Measurements from ENCODE around the gene EIF4E1B.

Gene EIF4E1B

DNA sequence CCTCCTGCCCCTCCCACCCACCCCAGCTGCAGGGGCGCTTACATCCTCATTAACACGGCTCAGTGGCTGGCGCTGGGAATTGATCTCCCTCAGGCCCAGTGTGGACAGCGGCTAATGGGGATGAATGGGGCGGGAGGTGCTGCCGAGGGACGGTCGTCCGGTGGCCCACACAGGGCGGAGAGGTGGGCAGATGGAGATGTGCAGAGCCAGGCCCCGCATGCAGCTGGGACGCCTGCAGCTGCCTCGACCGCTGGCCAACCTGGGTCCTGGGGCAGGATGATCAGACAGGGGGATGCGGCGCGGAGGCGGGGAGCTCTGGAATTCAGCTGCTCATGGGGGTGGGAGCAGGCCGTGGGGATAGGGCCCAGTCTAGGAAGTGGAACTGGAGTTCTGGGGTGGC lies 34.4 kb downstream of the EIF4E1B start:
- no peak overlapping the region for H3K23ac ChIP-seq (ENCODE audit: low read length in 2 of 2)
- no peak for DNase-seq
- H2BK12ac ChIP-seq (ENCODE audit: low read length in 2 of 2) = no peak overlapping the region
- no peak overlapping the region for H3K18ac ChIP-seq (ENCODE audit: low read depth in 1 of 2, low read length in 2 of 2)
- H3K14ac ChIP-seq (ENCODE audit: low read length in 2 of 2) = no peak overlapping the region
- H2BK15ac ChIP-seq (ENCODE audit: low read depth, poor library complexity, severe bottlenecking) = no peak overlapping the region
- H2AK5ac ChIP-seq (ENCODE audit: low read length, severe bottlenecking) = no peak overlapping the region
- H3K27me3 ChIP-seq (ENCODE audit: control insufficient read depth in 1 of 2, insufficient read depth in 1 of 2, low read length in 2 of 2) = peaks cover 49 to 78% of the 10 kb centered on the region in 2 experiments
- H3K36me3 ChIP-seq (ENCODE audit: control insufficient read depth in 1 of 2, insufficient read depth in 2 of 2, low read depth in 1 of 2, low read length in 2 of 2) = no peaks in the 10 kb centered on the region
- peaks cover 9% of the 10 kb centered on the region for H3K4me1 ChIP-seq (ENCODE audit: control insufficient read depth, insufficient read depth, low read depth, low read length)
- H3K79me1 ChIP-seq (replicated peaks; ENCODE audit: low read length, poor library complexity, severe bottlenecking) = no peaks in the 10 kb centered on the region
- no peak overlapping the region for H3K4me3 ChIP-seq (ENCODE audit: insufficient read depth in 1 of 2, low read depth in 1 of 2, low read length in 2 of 2)
- H2BK5ac ChIP-seq (ENCODE audit: low read depth, low read length, poor library complexity, severe bottlenecking) = no peak overlapping the region
- no peak overlapping the region for H3K4ac ChIP-seq (ENCODE audit: low read depth in 1 of 2, low read length in 2 of 2)
- H2BK120ac ChIP-seq (ENCODE audit: low read depth, low read length) = no peak overlapping the region
- H3K4me2 ChIP-seq (ENCODE audit: low read length, poor library complexity, severe bottlenecking) = no peak overlapping the region
- no peak overlapping the region for H3K27ac ChIP-seq (ENCODE audit: low read length, poor library complexity, severe bottlenecking)
- no peak overlapping the region for H4K91ac ChIP-seq (ENCODE audit: low read length)
- H2AFZ ChIP-seq (ENCODE audit: low read depth, low read length) = no peak overlapping the region
- WGBS = 67% methylated on average over 19 of the region's 19 CpGs
- no peaks in the 10 kb centered on the region for H3K9me3 ChIP-seq (ENCODE audit: control insufficient read depth, low read length)
- no peak overlapping the region for H4K8ac ChIP-seq (ENCODE audit: low read length)
- no peak overlapping the region for H3K9ac ChIP-seq (ENCODE audit: low read length)

DNA sequence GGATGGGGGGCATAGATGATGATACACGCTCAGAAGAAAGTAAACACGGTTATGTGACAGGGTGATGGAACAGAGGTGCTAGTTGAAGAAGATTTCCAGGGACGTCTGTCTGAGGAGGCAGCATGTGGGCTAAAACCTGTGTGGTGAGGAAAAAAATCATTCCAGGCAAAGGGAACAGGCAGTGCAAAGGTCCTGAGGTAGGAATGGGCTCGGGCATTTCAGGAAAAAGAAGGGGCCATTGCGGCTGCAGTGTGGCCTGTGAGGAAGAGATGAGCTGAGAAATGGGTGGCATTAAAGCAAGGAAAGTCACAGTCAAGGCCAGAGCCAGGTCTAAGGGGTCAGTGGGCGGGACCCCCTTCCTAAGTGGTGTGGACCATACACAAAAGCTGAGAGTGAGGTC lies 35.0 kb downstream of the EIF4E1B start:
- H3K79me1 ChIP-seq (replicated peaks; ENCODE audit: low read length, poor library complexity, severe bottlenecking) = no peaks in the 10 kb centered on the region
- no peak overlapping the region for H3K18ac ChIP-seq (ENCODE audit: low read depth in 1 of 2, low read length in 2 of 2)
- no peak overlapping the region for H4K8ac ChIP-seq (ENCODE audit: low read length)
- no peak overlapping the region for H3K4ac ChIP-seq (ENCODE audit: low read depth in 1 of 2, low read length in 2 of 2)
- no peak overlapping the region for H2AFZ ChIP-seq (ENCODE audit: low read depth, low read length)
- no peak overlapping the region for H3K14ac ChIP-seq (ENCODE audit: low read length in 2 of 2)
- H3K9me3 ChIP-seq (ENCODE audit: control insufficient read depth, low read length) = no peaks in the 10 kb centered on the region
- H3K27ac ChIP-seq (ENCODE audit: low read length, poor library complexity, severe bottlenecking) = no peak overlapping the region
- no peak overlapping the region for H3K4me3 ChIP-seq (ENCODE audit: insufficient read depth in 1 of 2, low read depth in 1 of 2, low read length in 2 of 2)
- H2AK5ac ChIP-seq (ENCODE audit: low read length, severe bottlenecking) = no peak overlapping the region
- H2BK15ac ChIP-seq (ENCODE audit: low read depth, poor library complexity, severe bottlenecking) = no peak overlapping the region
- no peak overlapping the region for H2BK5ac ChIP-seq (ENCODE audit: low read depth, low read length, poor library complexity, severe bottlenecking)
- no peak overlapping the region for H2BK120ac ChIP-seq (ENCODE audit: low read depth, low read length)
- no peak for DNase-seq
- no peaks in the 10 kb centered on the region for H3K36me3 ChIP-seq (ENCODE audit: control insufficient read depth in 1 of 2, insufficient read depth in 2 of 2, low read depth in 1 of 2, low read length in 2 of 2)
- no peak overlapping the region for H2BK12ac ChIP-seq (ENCODE audit: low read length in 2 of 2)
- 80% methylated on average over 6 of the region's 6 CpGs for WGBS
- H4K91ac ChIP-seq (ENCODE audit: low read length) = no peak overlapping the region
- H3K4me2 ChIP-seq (ENCODE audit: low read length, poor library complexity, severe bottlenecking) = no peak overlapping the region
- H3K9ac ChIP-seq (ENCODE audit: low read length) = no peak overlapping the region
- no peak overlapping the region for H3K23ac ChIP-seq (ENCODE audit: low read length in 2 of 2)
- H3K4me1 ChIP-seq (ENCODE audit: control insufficient read depth, insufficient read depth, low read depth, low read length) = peaks cover 8% of the 10 kb centered on the region
- peaks cover 55 to 85% of the 10 kb centered on the region in 2 experiments for H3K27me3 ChIP-seq (ENCODE audit: control insufficient read depth in 1 of 2, insufficient read depth in 1 of 2, low read length in 2 of 2)

DNA sequence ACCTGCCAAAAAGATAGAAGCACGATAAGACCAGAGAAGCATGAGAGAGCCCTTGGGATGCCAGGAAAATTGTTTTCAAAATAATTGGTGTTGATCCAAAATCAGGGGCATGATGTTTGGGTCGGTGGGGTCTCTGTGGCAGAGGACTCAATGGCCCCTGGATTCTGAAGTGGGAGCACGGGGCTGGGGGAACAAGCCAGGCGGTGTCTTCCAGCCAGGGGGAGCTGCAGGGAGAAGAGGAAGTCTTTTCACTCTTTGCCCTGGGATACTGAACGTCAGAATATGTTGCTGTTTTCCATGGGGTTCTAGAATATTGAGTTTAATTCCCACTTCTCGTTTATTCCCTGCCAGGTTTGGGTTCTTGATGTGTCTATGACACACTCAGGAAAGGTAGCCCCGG lies 37.2 kb downstream of the EIF4E1B start:
- Histone ChIP-seq H3K27me3 (ENCODE audit: control insufficient read depth in 1 of 2, insufficient read depth in 1 of 2, low read length in 2 of 2) (peaks cover 67 to 93% of the 10 kb centered on the region in 2 experiments), H3K4me2 (ENCODE audit: low read length, poor library complexity, severe bottlenecking) (no peak overlapping the region)

DNA sequence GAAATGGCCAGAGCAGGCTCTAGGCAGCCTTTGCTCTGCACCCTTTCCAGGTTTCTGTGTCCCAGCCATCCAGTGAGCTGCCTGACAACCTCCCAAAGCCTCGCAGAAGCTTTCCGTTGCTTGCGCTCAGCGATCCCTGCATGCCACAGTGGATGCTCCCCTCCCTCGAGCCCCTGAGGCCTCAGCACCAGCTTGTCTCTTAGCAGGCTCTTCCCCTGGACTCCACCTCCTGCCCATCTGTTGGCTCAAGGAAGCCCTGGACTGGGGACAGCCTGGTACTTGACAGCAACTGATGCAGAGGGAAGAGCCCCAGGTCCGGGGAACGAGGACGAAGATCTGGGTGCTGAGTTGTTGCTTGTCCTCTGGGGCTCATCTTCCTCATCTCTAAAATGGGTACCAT lies 40.0 kb downstream of the EIF4E1B start:
- WGBS = 83% methylated on average over 8 of the region's 8 CpGs
- Histone ChIP-seq H3K36me3 (ENCODE audit: control insufficient read depth in 1 of 2, insufficient read depth in 2 of 2, low read depth in 1 of 2, low read length in 2 of 2) (no peaks in the 10 kb centered on the region), H2BK15ac (ENCODE audit: low read depth, poor library complexity, severe bottlenecking) (no peak overlapping the region), H3K4ac (ENCODE audit: low read depth in 1 of 2, low read length in 2 of 2) (no peak overlapping the region), H2AFZ (ENCODE audit: low read depth, low read length) (no peak overlapping the region), H3K9me3 (ENCODE audit: control insufficient read depth, low read length) (no peaks in the 10 kb centered on the region), H3K9ac (ENCODE audit: low read length) (no peak overlapping the region), H3K23ac (ENCODE audit: low read length in 2 of 2) (no peak overlapping the region), H3K4me1 (ENCODE audit: control insufficient read depth, insufficient read depth, low read depth, low read length) (no peaks in the 10 kb centered on the region), H2AK5ac (ENCODE audit: low read length, severe bottlenecking) (no peak overlapping the region), H3K4me3 (ENCODE audit: insufficient read depth in 1 of 2, low read depth in 1 of 2, low read length in 2 of 2) (no peak overlapping the region), H3K14ac (ENCODE audit: low read length in 2 of 2) (no peak overlapping the region), H3K79me1 (replicated peaks; ENCODE audit: low read length, poor library complexity, severe bottlenecking) (no peaks in the 10 kb centered on the region), H2BK12ac (ENCODE audit: low read length in 2 of 2) (no peak overlapping the region), H4K91ac (ENCODE audit: low read length) (no peak overlapping the region), H3K27me3 (ENCODE audit: control insufficient read depth in 1 of 2, insufficient read depth in 1 of 2, low read length in 2 of 2) (peaks cover 45 to 76% of the 10 kb centered on the region in 2 experiments), H2BK120ac (ENCODE audit: low read depth, low read length) (no peak overlapping the region), H3K4me2 (ENCODE audit: low read length, poor library complexity, severe bottlenecking) (no peak overlapping the region), H3K18ac (ENCODE audit: low read depth in 1 of 2, low read length in 2 of 2) (no peak overlapping the region), H2BK5ac (ENCODE audit: low read depth, low read length, poor library complexity, severe bottlenecking) (no peak overlapping the region), H4K8ac (ENCODE audit: low read length) (no peak overlapping the region), H3K27ac (ENCODE audit: low read length, poor library complexity, severe bottlenecking) (no peak overlapping the region)
- no peak for DNase-seq

More for the DNA sequence above, 37.2 kb downstream of the EIF4E1B start:
- no peak overlapping the region for H2BK12ac ChIP-seq (ENCODE audit: low read length in 2 of 2)
- H3K4me1 ChIP-seq (ENCODE audit: control insufficient read depth, insufficient read depth, low read depth, low read length) = peaks cover 2% of the 10 kb centered on the region
- H3K4ac ChIP-seq (ENCODE audit: low read depth in 1 of 2, low read length in 2 of 2) = no peak overlapping the region
- no peak overlapping the region for H3K9ac ChIP-seq (ENCODE audit: low read length)
- H3K18ac ChIP-seq (ENCODE audit: low read depth in 1 of 2, low read length in 2 of 2) = no peak overlapping the region
- no peaks in the 10 kb centered on the region for H3K79me1 ChIP-seq (replicated peaks; ENCODE audit: low read length, poor library complexity, severe bottlenecking)
- H3K23ac ChIP-seq (ENCODE audit: low read length in 2 of 2) = no peak overlapping the region
- WGBS = 80% methylated on average over 7 of the region's 7 CpGs
- H3K36me3 ChIP-seq (ENCODE audit: control insufficient read depth in 1 of 2, insufficient read depth in 2 of 2, low read depth in 1 of 2, low read length in 2 of 2) = no peaks in the 10 kb centered on the region
- no peak overlapping the region for H4K8ac ChIP-seq (ENCODE audit: low read length)
- no peaks in the 10 kb centered on the region for H3K9me3 ChIP-seq (ENCODE audit: control insufficient read depth, low read length)
- H4K91ac ChIP-seq (ENCODE audit: low read length) = no peak overlapping the region
- no peak overlapping the region for H3K4me3 ChIP-seq (ENCODE audit: insufficient read depth in 1 of 2, low read depth in 1 of 2, low read length in 2 of 2)
- no peak overlapping the region for H3K14ac ChIP-seq (ENCODE audit: low read length in 2 of 2)
- no peak overlapping the region for H2BK15ac ChIP-seq (ENCODE audit: low read depth, poor library complexity, severe bottlenecking)
- no peak overlapping the region for H2AFZ ChIP-seq (ENCODE audit: low read depth, low read length)
- H2BK120ac ChIP-seq (ENCODE audit: low read depth, low read length) = no peak overlapping the region
- no peak overlapping the region for H3K27ac ChIP-seq (ENCODE audit: low read length, poor library complexity, severe bottlenecking)
- no peak for DNase-seq
- no peak overlapping the region for H2BK5ac ChIP-seq (ENCODE audit: low read depth, low read length, poor library complexity, severe bottlenecking)
- no peak overlapping the region for H2AK5ac ChIP-seq (ENCODE audit: low read length, severe bottlenecking)
